ENCODE results near the gene PDGFB.

GRCh38 chr22:39234472-39234787 lies 10.4 kb downstream of the PDGFB start:
- TF ChIP-seq CTCF (conservative IDR thresholded peaks at IDR 0.05) = no peak
- TF ChIP-seq EZH2 (IDR thresholded peaks at IDR 0.05; ENCODE audit: low read depth) = no peak
